Spleen (tissue), 11 donors: ENCODE data around the gene GPR173. TPM values are rescaled to one million over a fixed set of nuclear protein-coding genes. Genes with fewer than 3 reads are reported as not detected.
A peak's percentile ranks its signal among the peaks of the same experiment; 100 is the strongest.

Experiments used
- DNase-seq: peaks from one replicate; pipeline ENCODE4 v3.0.0-alpha.2; 2020
- H3K27ac ChIP-seq, 8 donors: fragments of 200-600 bp; sonication (generic) in 7 of 8; 1 replicate in 4 of 8; 2 replicates in 4 of 8; pipeline versions ENCODE4 v1.5.0 to v1.8.0; 2016 to 2021; ENCODE audit warnings: inconsistent platforms in 4 of 8, mild to moderate bottlenecking in 4 of 8, moderate library complexity in 1 of 8
- H3K27me3 ChIP-seq, 7 donors: fragments of 200-600 bp; sonication (generic) in 6 of 7; replicated peaks in 1 of 7; 1 replicate in 4 of 7; 2 replicates in 3 of 7; pipeline versions ENCODE4 v1.5.0 to v1.8.0; 2016 to 2021; ENCODE audit warnings: inconsistent platforms in 3 of 7, mild to moderate bottlenecking in 1 of 7
- H3K36me3 ChIP-seq, 6 donors: fragments of 200-600 bp; sonication (generic) in 5 of 6; 1 replicate in 4 of 6; 2 replicates in 2 of 6; pipeline versions ENCODE4 v1.5.0 to v1.8.0; 2016 to 2021; ENCODE audit warnings: inconsistent platforms in 2 of 6
- H3K4me1 ChIP-seq, 6 donors: fragments of 200-600 bp; sonication (generic) in 5 of 6; 1 replicate in 3 of 6; 2 replicates in 3 of 6; pipeline versions ENCODE4 v1.5.0 to v1.8.0; 2016 to 2021; ENCODE audit warnings: inconsistent platforms in 3 of 6
- H3K4me3 ChIP-seq, 8 donors: fragments of 200-600 bp; sonication (generic) in 7 of 8; 1 replicate in 4 of 8; 2 replicates in 4 of 8; pipeline versions ENCODE4 v1.5.0 to v1.8.0; 2016 to 2021; ENCODE audit warnings: inconsistent platforms in 4 of 8, mild to moderate bottlenecking in 4 of 8, moderate library complexity in 2 of 8
- H3K9me3 ChIP-seq, 8 donors: fragments of 200-600 bp; sonication (generic) in 7 of 8; 1 replicate in 4 of 8; 2 replicates in 4 of 8; pipeline versions ENCODE4 v1.5.0 to v1.8.0; 2016 to 2021; ENCODE audit warnings: inconsistent platforms in 4 of 8
- CTCF ChIP-seq, 11 experiments: fragments of 200-600 bp in 7 of 11; fragments of 450-650 bp in 4 of 11; sonication (generic) in 4 of 11; IDR thresholded peaks in 8 of 11; conservative IDR thresholded peaks in 3 of 11; 1 replicate in 7 of 11; 2 replicates in 4 of 11; pipeline versions ENCODE4 v1.4.0 to v1.8.0; 2016 to 2021; ENCODE audit warnings: antibody characterized with exemption in 11 of 11, inconsistent platforms in 4 of 11, mild to moderate bottlenecking in 1 of 11
- POLR2A ChIP-seq, 3 donors: fragments of 450-650 bp; IDR thresholded peaks; one replicate each; pipeline ENCODE4 v1.5.1; 2017; ENCODE audit warnings: antibody characterized with exemption in 3 of 3, mild to moderate bottlenecking in 1 of 3
- POLR2AphosphoS5 ChIP-seq, 3 donors: sonication (generic); formaldehyde crosslinking; IDR thresholded peaks; one replicate each; pipeline ENCODE4 v1.5.1; 2017; ENCODE audit warnings: antibody characterized with exemption in 3 of 3
- WGBS, 5 donors: extraction: QIAGEN DNeasy Blood & Tissue Kit in 3 of 5; methylation state at CpG; one replicate each; pipeline versions ENCODE4 v1.1.5 to v1.1.7; 2013 to 2018; 5-methylcytosine and 5-hydroxymethylcytosine counted together
- intact Hi-C: fragments of 100-400 bp; cut with DNase I; formaldehyde crosslinking; loops from one replicate; pipeline ENCODE4 v1.15.0; 2023; ENCODE audit warnings: low total_unique reads
- polyA plus RNA-seq, 3 donors: library from polyadenylated mRNA; stranded (reverse); fragments of 200-250 nt; gene quantifications; one replicate each; pipeline ENCODE4 v1.2.1, GENCODE V29; 2013
- total RNA-seq, 7 donors: library from RNA; depleted of rRNA in 3 of 7; stranded (reverse); fragments of >200 nt in 3 of 7; fragmentation: NEBNext Ultra II Directional in 4 of 7; extraction: Animal tissue kit (Norgen Biotek cat#: 25700) in 4 of 7; gene quantifications; one replicate each; pipeline versions ENCODE4 v1.1.0 to v1.2.1, GENCODE V29; 2016 to 2021
- donor health status: healthy with polysubstance abuse.
- donor health status: DM: no; HTN: no; CAD: no; lungs with moderate emphysema.
- donor health status: DM: no; HTN: no; CAD: no.
- donor health status: Bipolar disorder and iron deficiency.
- donor health status: healthy.
- donor health status: DM: no; HTN: no; CAD: no.
- donor health status: DM: yes; HTN: yes; CAD: no.

Gene GPR173
- total and polyA plus RNA-seq, 10 donors: 0.44 to 4.4 (median 2.0) TPM

- intact Hi-C loops: no loop called here
- DNase-seq: peak; percentile 66
- H3K27ac ChIP-seq: peak overlapping the region in 3 of 8 donors; percentile 21 to 94 (median 28)
- peaks cover 0 to 54% (median 28%) of the 10 kb centered on the region in 6 donors for H3K4me1 ChIP-seq
- TF ChIP-seq CTCF (IDR thresholded peaks at IDR 0.05 in 8 of 11, conservative IDR thresholded peaks at IDR 0.05 in 3 of 11) (no peak), POLR2AphosphoS5 (IDR thresholded peaks at IDR 0.05) (peak in 1 of 3 donors; percentile 42), POLR2A (IDR thresholded peaks at IDR 0.05) (no peak)
- no peaks in the 10 kb centered on the region for H3K27me3 ChIP-seq
- peak overlapping the region in 3 of 8 donors; percentile 55 to 86 (median 72) for H3K4me3 ChIP-seq
- 84 to 96% (median 93%) methylated on average over 9 of the region's 9 CpGs for WGBS, 5 donors
- peaks cover 0 to 36% (median 3%) of the 10 kb centered on the region in 6 donors for H3K36me3 ChIP-seq
- H3K9me3 ChIP-seq: no peaks in the 10 kb centered on the region
These were observed 36.3 kb downstream of the GPR173 start for GRCh38 chrX:53084863-53085262.

- Histone ChIP-seq H3K4me3 (peak overlapping the region in 2 of 8 donors; percentile 72 to 86), H3K27me3 (no peaks in the 10 kb centered on the region), H3K36me3 (peaks cover 0 to 36% (median 3%) of the 10 kb centered on the region in 6 donors), H3K9me3 (no peaks in the 10 kb centered on the region), H3K27ac (peak overlapping the region in 4 of 8 donors; percentile 15 to 35 (median 24)), H3K4me1 (peaks cover 0 to 54% (median 28%) of the 10 kb centered on the region in 6 donors)
- TF ChIP-seq POLR2AphosphoS5 (IDR thresholded peaks at IDR 0.05): no peak
- no peak for TF ChIP-seq CTCF (IDR thresholded peaks at IDR 0.05 in 8 of 11, conservative IDR thresholded peaks at IDR 0.05 in 3 of 11)
- TF ChIP-seq POLR2A (IDR thresholded peaks at IDR 0.05): no peak
- 77 to 84% (median 81%) methylated on average over 16 to 17 of the region's 17 CpGs for WGBS, 5 donors
- no peak for DNase-seq
- intact Hi-C loops: no loop called here
These were observed 37.2 kb downstream of the GPR173 start for GRCh38 chrX:53085661-53086229.

- no peak for DNase-seq
- WGBS, 5 donors: 46 to 86% (median 63%) methylated on average over 6 of the region's 6 CpGs
- Histone ChIP-seq H3K36me3 (peaks cover 0 to 36% (median 3%) of the 10 kb centered on the region in 6 donors), H3K9me3 (no peaks in the 10 kb centered on the region), H3K4me3 (peak overlapping the region in 1 of 8 donors; percentile 25), H3K27ac (peak overlapping the region in 5 of 8 donors; percentile 21 to 83 (median 82)), H3K27me3 (no peaks in the 10 kb centered on the region), H3K4me1 (peaks cover 0 to 54% (median 28%) of the 10 kb centered on the region in 6 donors)
- TF ChIP-seq CTCF (IDR thresholded peaks at IDR 0.05 in 8 of 11, conservative IDR thresholded peaks at IDR 0.05 in 3 of 11) (no peak), POLR2AphosphoS5 (IDR thresholded peaks at IDR 0.05) (peak in 1 of 3 donors; percentile 36)
- intact Hi-C loops: no loop called here
These were observed 37.9 kb downstream of the GPR173 start for GRCh38 chrX:53086464-53086863.

GRCh38 chrX:53087388-53087831 lies 38.8 kb downstream of the GPR173 start:
- 54 to 96% (median 83%) methylated on average over 3 of the region's 3 CpGs for WGBS, 5 donors
- intact Hi-C loops: no loop called here
- Histone ChIP-seq H3K27ac (peak overlapping the region in 5 of 8 donors; percentile 62 to 83 (median 82)), H3K9me3 (no peaks in the 10 kb centered on the region), H3K36me3 (peaks cover 0 to 36% (median 3%) of the 10 kb centered on the region in 6 donors), H3K27me3 (no peaks in the 10 kb centered on the region), H3K4me1 (peaks cover 0 to 54% (median 28%) of the 10 kb centered on the region in 6 donors), H3K4me3 (peak overlapping the region in 1 of 8 donors; percentile 25)
- TF ChIP-seq POLR2A (IDR thresholded peaks at IDR 0.05): no peak
- no peak for TF ChIP-seq POLR2AphosphoS5 (IDR thresholded peaks at IDR 0.05)
- TF ChIP-seq CTCF (IDR thresholded peaks at IDR 0.05 in 8 of 11, conservative IDR thresholded peaks at IDR 0.05 in 3 of 11): no peak
- no peak for DNase-seq
